GM23338 (cell line): ENCODE measurements around the gene FAM9A. TPM values are rescaled to one million over a fixed set of nuclear protein-coding genes. Genes with fewer than 3 reads are reported as not detected.
A peak's percentile ranks its signal among the peaks of the same experiment; 100 is the strongest.

Source experiments
- ATAC-seq: fragments of 200-7000 bp; cut with Tn5 transposase; 3 replicates; pipeline ENCODE4 v1.9.1; 2020
- DNase-seq: peaks from one replicate; pipeline ENCODE4 v3.0.0-alpha.2; 2015; ENCODE audit warnings: low spot score
- H2AFZ ChIP-seq: fragments of 200-600 bp; sonication (generic); 2 replicates; pipeline ENCODE4 v1.8.0; 2016; ENCODE audit warnings: antibody characterized with exemption, mild to moderate bottlenecking, moderate library complexity
- H3F3A ChIP-seq: fragments of 200-600 bp; sonication (generic); replicated peaks from 2 replicates; pipeline ENCODE4 v1.8.0; 2017; ENCODE audit warnings: antibody characterized with exemption, mixed run types, low read depth
- H3K27ac ChIP-seq: fragments of 200-600 bp; sonication (generic); 2 replicates; pipeline ENCODE4 v1.6.1; 2016; ENCODE audit warnings: low read depth
- H3K27me3 ChIP-seq: fragments of 200-600 bp; sonication (generic); 2 replicates; pipeline ENCODE4 v1.8.0; 2016; ENCODE audit warnings: mild to moderate bottlenecking, mixed run types, moderate library complexity; ENCODE audit not compliant: insufficient read depth
- H3K36me3 ChIP-seq: fragments of 200-600 bp; sonication (generic); 2 replicates; pipeline ENCODE4 v1.8.0; 2016; ENCODE audit warnings: mild to moderate bottlenecking; ENCODE audit not compliant: insufficient read depth
- H3K4me1 ChIP-seq: fragments of 200-600 bp; sonication (generic); 2 replicates; pipeline ENCODE4 v1.8.0; 2016; ENCODE audit warnings: mild to moderate bottlenecking, moderate library complexity; ENCODE audit not compliant: insufficient read depth
- H3K4me2 ChIP-seq: fragments of 200-600 bp; sonication (generic); 2 replicates; pipeline ENCODE4 v1.7.1; 2017; ENCODE audit warnings: mixed run types
- H3K4me3 ChIP-seq: fragments of 200-600 bp; sonication (generic); 2 replicates; pipeline ENCODE4 v1.6.1; 2016; ENCODE audit warnings: mixed run types
- H3K79me2 ChIP-seq: fragments of 200-600 bp; sonication (generic); replicated peaks from 2 replicates; pipeline ENCODE4 v1.8.0; 2017; ENCODE audit warnings: mild to moderate bottlenecking; ENCODE audit not compliant: insufficient read depth
- H3K9me2 ChIP-seq: fragments of 200-600 bp; sonication (generic); 2 replicates; pipeline ENCODE4 v1.8.0; 2017; ENCODE audit not compliant: insufficient read depth
- H4K20me1 ChIP-seq: fragments of 200-600 bp; sonication (generic); replicated peaks from 2 replicates; pipeline ENCODE4 v1.8.0; 2017; ENCODE audit warnings: mild to moderate bottlenecking; ENCODE audit not compliant: insufficient read depth
- H3K27ac Mint-ChIP-seq: 2 replicates; pipeline ENCODE4 v1.8.0; 2020; ENCODE audit warnings: inconsistent platforms, mild to moderate bottlenecking, moderate library complexity, mixed read lengths
- H3K27me3 Mint-ChIP-seq: 3 replicates; pipeline ENCODE4 v1.8.0; 2022; ENCODE audit warnings: low read depth, mild to moderate bottlenecking, moderate library complexity, mixed read lengths, inconsistent platforms; ENCODE audit not compliant: insufficient read depth, poor library complexity
- H3K36me3 Mint-ChIP-seq: 3 replicates; pipeline ENCODE4 v1.8.0; 2021; ENCODE audit warnings: low read depth, mild to moderate bottlenecking, inconsistent platforms, moderate library complexity, mixed read lengths
- H3K4me1 Mint-ChIP-seq: 3 replicates; pipeline ENCODE4 v1.8.0; 2020; ENCODE audit warnings: mild to moderate bottlenecking, inconsistent platforms, mixed read lengths
- H3K4me3 Mint-ChIP-seq: 3 replicates; pipeline ENCODE4 v1.8.0; 2021; ENCODE audit warnings: moderate library complexity, mild to moderate bottlenecking, inconsistent platforms, mixed read lengths
- H3K9me3 Mint-ChIP-seq: 3 replicates; pipeline ENCODE4 v1.8.0; 2020; ENCODE audit warnings: moderate library complexity, mild to moderate bottlenecking, inconsistent platforms, mixed read lengths
- CTCF ChIP-seq, 2 experiments: fragments of 200-600 bp in 1 of 2; sonication (generic) in 1 of 2; conservative IDR thresholded peaks; 2 replicates each; pipeline versions ENCODE4 v1.5.1 to v1.6.1; 2016 to 2017; ENCODE audit warnings: antibody characterized with exemption in 2 of 2, low read depth in 2 of 2, mild to moderate bottlenecking in 2 of 2, moderate library complexity in 1 of 2
- EZH2phosphoT487 ChIP-seq: fragments of 200-600 bp; sonication (generic); IDR thresholded peaks from one replicate; pipeline ENCODE4 v1.8.1; 2018; ENCODE audit warnings: antibody characterized with exemption; ENCODE audit not compliant: unreplicated experiment
- REST ChIP-seq: IDR thresholded peaks from one replicate; pipeline ENCODE4 v1.6.1; 2018; ENCODE audit warnings: antibody characterized with exemption; ENCODE audit not compliant: unreplicated experiment
- ZNF331 ChIP-seq: fragments of 250-450 bp; sonication (Bioruptor Pico); IDR thresholded peaks from 2 replicates; pipeline ENCODE4 v1.5.0; 2020; ENCODE audit warnings: low read depth, mild to moderate bottlenecking, moderate library complexity
- ZNF462 ChIP-seq: fragments of 250-450 bp; sonication (Bioruptor Pico); IDR thresholded peaks from 2 replicates; pipeline ENCODE4 v1.5.0; 2020; ENCODE audit warnings: mild to moderate bottlenecking, moderate library complexity
- polyA plus RNA-seq: library from polyadenylated mRNA; unstranded; fragments of >200 nt; fragmentation: Nextera tagmentation; extraction: Ambion mirVana; gene quantifications from 2 replicates; pipeline ENCODE4 v1.2.1, GENCODE V29; 2016
- total RNA-seq: library from RNA; depleted of rRNA; stranded (reverse); fragments of >200 nt; shearing (Covaris generic); gene quantifications from 2 replicates; pipeline ENCODE4 v1.2.3, GENCODE V29; 2014

Gene FAM9A
- total and polyA plus RNA-seq, 2 experiments from 2014 or later = not detected

GRCh38 chrX:8749697-8750096 is 51.5 kb downstream of the FAM9A start (continued):
- no peak for TF ChIP-seq ZNF462

GRCh38 chrX:8748855-8749254 is 52.3 kb downstream of the FAM9A start:
- Histone ChIP-seq H3K36me3 (no peaks in the 10 kb centered on the region), H3K4me2 (no peak overlapping the region), H3F3A (no peaks in the 10 kb centered on the region), H3K27ac (no peak overlapping the region), H3K79me2 (no peaks in the 10 kb centered on the region), H3K9me2 (no peaks in the 10 kb centered on the region), H4K20me1 (no peaks in the 10 kb centered on the region), H3K4me1 (no peaks in the 10 kb centered on the region), H3K27me3 (no peaks in the 10 kb centered on the region), H2AFZ (no peak overlapping the region), H3K4me3 (no peak overlapping the region)
- H3K4me3 Mint-ChIP-seq = no peak overlapping the region
- H3K27ac Mint-ChIP-seq = no peak overlapping the region
- ATAC-seq (peak; percentile 69), DNase-seq (peak; percentile 59)
- TF ChIP-seq REST = no peak
- peak; percentile 48 to 70 for TF ChIP-seq CTCF (conservative IDR thresholded peaks at IDR 0.05; ENCODE audit: low read depth in 2 of 2)
- no peak for TF ChIP-seq EZH2phosphoT487
- TF ChIP-seq ZNF331 (CRISPR knock-in tag) = no peak
- H3K36me3 Mint-ChIP-seq = no peaks in the 10 kb centered on the region
- no peaks in the 10 kb centered on the region for H3K27me3 Mint-ChIP-seq
- no peaks in the 10 kb centered on the region for H3K9me3 Mint-ChIP-seq
- no peaks in the 10 kb centered on the region; the same call in 2 of the 3 replicates for H3K4me1 Mint-ChIP-seq
